GM13976 (cell line): Measurements from ENCODE around the gene LRMDA.
"Not testable (repeated sequence)": the region's sequence is repeated elsewhere in the genome, so short reads cannot be mapped to it uniquely, and the experiment has no call there.

Source experiments
- DNase-seq: peaks from one replicate; pipeline ENCODE4 v3.0.0; 2012; ENCODE audit warnings: low spot score
- in situ Hi-C: fragments of 300-500 bp; cut with MboI; formaldehyde crosslinking; loops from one replicate; pipeline ENCODE4 v1.12.0; 2022; ENCODE audit warnings: low sequenced_read_pairs, mixed read lengths, inconsistent platforms; ENCODE audit not compliant: unreplicated experiment
- TF ChIP-seq, protein P1 (sequence below): IDR thresholded peaks from 2 replicates; pipeline ENCODE4 v1.5.1; 2012; ENCODE audit warnings: borderline replicate concordance, mild to moderate bottlenecking; ENCODE audit not compliant: insufficient read depth; ENCODE audit errors: extremely low read depth, missing control alignments, control extremely low read depth

Gene LRMDA

DNA sequence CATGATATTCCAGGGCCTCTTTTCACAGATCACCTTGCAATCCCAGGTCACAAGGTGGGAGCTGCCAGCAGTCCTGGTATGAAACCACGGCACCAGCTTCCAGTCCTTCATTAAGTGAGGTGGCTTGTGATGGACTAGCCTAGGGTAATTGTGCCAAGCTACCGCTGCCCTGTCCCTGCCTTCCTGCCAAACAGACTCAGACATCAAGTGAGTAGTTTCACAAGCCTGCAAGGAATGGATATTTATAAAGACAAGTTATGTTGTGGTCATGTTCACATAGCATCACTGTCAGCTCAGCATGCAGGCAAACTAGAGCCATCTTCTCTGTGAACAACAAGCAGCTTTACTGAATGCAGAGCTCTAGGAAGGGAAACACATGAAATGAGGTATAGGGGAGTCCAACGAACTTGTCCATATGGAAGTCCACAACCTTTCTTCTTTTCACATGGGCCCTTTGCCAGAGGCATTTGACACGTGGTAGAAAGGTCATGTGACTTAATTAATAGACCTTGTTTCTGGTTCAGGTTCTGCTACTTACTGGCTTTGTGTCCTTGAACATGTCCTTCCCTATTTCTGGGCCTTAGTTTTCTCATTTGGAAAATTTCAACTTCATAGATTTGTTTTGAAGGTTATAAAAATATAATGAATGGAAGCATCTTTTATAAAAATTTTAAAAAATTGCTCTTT, 1145.0 kb downstream of the LRMDA start:
- TF ChIP-seq, protein P1, sequence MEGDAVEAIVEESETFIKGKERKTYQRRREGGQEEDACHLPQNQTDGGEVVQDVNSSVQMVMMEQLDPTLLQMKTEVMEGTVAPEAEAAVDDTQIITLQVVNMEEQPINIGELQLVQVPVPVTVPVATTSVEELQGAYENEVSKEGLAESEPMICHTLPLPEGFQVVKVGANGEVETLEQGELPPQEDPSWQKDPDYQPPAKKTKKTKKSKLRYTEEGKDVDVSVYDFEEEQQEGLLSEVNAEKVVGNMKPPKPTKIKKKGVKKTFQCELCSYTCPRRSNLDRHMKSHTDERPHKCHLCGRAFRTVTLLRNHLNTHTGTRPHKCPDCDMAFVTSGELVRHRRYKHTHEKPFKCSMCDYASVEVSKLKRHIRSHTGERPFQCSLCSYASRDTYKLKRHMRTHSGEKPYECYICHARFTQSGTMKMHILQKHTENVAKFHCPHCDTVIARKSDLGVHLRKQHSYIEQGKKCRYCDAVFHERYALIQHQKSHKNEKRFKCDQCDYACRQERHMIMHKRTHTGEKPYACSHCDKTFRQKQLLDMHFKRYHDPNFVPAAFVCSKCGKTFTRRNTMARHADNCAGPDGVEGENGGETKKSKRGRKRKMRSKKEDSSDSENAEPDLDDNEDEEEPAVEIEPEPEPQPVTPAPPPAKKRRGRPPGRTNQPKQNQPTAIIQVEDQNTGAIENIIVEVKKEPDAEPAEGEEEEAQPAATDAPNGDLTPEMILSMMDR: no peak
- in situ Hi-C loops: no loop called here
- no peak for DNase-seq

DNA sequence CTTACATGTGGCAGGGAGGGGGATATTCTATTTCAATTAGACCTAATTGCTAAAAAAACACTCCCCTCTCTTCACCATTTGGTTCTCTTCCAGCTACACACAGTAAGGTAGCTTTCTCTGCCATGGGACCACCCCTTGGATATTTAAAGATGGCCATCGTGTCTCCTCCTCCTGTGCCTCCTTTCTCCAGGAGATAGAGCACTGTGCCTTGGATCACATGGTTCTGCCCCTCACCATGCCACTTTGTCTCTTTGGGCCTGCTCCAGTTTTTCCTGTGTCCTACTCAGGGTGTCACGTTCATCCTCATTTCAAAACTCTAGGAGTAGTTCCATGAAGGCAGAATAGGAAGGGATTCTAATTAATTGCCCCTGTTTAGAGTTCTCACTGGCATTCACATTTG, 1146.0 kb downstream of the LRMDA start:
- no peak for DNase-seq
- TF ChIP-seq, protein P1: no peak
- in situ Hi-C loops: no loop called here

DNA sequence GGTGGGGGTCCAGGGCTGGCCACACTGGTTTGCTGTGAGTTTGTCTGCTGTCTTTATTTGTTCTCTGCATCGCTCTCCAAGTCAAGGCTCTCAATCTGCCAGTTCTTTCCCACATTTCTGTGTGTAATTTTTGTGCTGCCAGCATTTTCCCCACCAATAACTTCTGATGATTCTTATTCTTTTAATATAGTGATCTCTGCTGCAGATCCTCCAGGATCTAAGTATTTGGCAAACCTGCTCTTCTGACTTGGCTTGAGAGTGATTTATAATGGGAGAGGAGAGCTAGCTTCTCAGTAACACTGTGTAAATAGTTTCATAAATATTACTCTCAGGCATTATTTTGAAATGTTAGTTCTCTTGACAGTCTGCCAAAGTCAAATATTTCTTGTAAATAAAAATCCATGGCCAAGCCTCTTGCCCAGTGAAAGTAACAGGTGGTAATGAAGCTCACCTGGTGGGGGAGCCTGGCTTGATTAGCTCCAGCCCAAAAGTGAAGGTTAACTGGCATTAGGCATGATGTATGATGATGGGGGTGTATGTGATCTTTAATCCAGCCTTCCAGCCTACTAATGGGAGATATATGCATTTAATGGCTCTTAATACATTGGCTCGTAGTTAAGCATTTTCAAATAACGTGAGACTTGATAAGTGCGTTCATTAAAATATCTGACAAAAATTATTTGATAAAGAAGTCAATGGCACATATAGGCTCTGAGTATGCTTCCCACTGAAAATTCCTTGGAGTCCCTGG, 1150.3 kb downstream of the LRMDA start:
- DNase-seq: no peak
- in situ Hi-C loops: no loop called here
- TF ChIP-seq, protein P1: no peak

DNA sequence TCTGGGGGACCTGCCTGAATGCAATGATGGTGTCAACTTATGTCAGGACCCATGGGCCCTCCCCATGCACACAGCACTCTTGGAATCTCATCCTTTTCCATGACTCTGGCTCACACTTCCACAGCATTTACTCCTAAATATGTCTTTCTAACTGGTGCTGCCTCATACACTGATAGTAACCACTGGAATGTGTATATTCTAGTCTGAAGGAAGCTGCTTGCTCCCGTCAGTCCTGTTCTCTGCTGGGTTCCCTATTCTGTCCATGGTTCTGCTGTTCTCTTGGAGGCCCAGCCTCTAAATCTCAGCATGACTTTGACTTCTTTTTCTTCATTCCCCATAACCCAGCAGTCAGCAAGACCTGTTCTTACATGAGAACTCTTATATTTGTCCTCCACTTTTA, 1151.1 kb downstream of the LRMDA start:
- in situ Hi-C loops: no loop called here
- TF ChIP-seq, protein P1: no peak
- DNase-seq: no peak

GRCh38 chr10:76583711-76584161, 1152.3 kb downstream of the LRMDA start:
- DNase-seq: no peak
- in situ Hi-C loops: no loop called here
- TF ChIP-seq, protein P1: no peak

DNA sequence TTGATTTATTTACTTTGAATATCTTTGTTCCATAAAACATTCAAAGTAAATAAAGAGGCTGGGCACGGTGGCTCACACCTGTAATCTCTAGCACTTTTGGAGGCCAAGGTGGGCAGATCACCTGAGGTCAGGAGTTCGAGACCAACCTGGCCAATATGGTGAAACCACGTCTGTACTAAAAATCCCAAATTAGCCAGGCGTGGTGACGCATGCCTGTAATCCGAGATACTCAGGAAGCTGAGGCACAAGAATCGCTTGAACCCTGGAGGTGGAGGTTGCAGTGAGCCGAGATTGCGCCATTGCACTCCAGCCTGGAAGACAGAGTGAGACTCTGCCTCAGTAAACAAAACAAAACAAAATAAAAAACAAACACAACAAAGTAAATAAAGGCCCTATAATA, 1153.0 kb downstream of the LRMDA start:
- in situ Hi-C loops, DNase-seq: not testable (repeated sequence)
